ENCODE results near the gene AGRP. TPM values are rescaled to one million over a fixed set of nuclear protein-coding genes. Genes with fewer than 3 reads are reported as not detected.

AGRP gene
- total RNA-seq, 1 donor from 2014 or later = not detected

DNA sequence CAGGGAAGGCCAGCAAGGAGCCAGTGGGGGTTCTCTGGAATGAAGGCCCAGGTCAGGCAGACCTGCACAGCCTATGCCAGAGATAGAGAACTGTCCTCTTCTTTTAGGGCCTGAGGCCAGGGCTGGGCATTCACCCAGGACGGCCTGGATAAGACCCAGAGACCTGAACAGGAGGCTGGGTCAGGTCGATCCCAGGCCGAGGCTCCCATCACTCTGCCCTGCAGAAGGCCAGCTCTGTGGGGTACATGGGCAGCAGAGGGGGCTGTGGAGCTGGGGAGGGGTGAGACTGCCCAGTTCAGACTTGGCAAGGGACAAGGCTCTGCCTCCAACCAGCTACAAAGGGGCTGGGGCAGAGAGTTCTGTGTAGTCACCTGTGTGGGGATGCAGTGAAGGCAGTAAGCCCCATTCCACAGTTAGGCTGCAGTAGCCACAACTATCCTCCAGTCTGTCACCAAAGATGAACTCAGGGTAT is 37.9 kb downstream of the AGRP start:
- no peak for DNase-seq

DNA sequence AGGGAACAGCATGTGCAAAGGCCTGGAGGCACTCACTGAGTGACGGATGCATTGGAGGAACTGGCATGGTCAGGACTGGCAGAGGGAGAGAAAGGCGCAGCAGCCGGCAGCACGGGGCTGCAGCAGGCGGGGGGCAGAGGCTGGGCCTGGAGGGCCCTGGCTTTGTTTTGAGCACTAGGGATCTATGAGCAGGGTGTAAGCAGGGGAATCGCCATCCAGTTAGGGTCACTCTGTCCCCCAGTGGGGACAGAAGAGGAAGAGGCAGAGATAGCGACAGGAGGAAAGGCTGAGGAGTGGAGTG is 38.3 kb downstream of the AGRP start:
- no peak for DNase-seq

DNA sequence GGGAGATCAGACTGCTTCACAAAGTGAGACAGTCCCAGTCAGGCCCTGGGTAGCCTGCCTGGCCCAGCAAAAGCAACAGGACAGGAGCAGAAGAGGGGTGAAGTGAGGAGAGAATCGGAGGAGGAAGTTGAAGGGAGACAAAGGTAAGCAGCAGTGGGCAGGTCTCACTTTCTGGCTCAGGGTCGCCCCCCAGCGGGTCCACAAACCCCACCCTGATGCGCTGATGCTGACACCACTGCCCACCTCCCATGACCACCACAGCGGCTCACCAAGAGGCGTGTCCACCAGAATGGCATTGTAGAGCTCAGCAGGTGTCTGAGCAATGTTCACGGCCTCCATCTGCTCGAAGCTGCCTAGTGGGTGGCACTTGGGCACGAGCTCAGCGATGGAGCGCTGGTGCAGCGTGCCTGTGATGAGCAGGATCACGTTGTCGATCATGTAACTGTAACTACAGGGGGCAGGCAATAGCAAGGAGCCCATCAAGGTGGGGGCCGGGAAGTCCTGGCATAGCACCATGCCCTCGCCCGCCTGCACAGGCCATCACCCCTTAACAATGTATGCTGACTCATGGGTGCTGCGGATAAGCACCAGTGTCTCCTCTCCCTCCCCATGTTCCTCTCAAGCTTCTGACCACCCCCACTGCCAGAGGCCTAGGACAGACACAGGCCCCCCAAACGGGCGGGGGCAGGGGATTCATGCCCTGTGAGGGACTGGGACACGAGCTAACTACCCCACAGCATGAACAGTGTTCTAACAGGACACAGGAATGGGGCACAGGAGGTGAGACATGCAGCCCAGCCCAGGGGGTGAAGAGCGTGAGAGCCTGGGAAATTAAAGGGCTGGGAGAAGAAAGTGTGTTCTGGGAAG is 38.9 kb downstream of the AGRP start:
- DNase-seq = no peak

DNA sequence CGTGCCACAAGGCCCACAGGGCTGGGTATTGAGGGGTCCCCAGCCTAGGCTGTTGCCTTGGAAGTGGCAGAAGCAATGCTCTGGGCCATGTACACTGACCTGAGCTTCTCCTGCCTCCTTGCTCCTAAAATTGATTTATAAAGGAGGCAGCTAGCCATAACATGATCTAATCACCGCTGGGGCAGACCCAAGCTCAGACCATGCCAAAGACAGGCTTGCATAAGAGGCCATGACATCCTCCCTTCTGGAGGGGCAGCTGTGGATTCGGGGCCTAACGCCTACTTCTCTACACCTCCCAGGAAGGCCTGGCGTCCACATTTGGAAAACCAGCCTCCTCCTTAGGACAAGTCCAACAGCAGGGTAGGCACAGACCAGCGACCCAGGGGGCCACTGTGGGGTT is 40.1 kb downstream of the AGRP start:
- no peak for DNase-seq

DNA sequence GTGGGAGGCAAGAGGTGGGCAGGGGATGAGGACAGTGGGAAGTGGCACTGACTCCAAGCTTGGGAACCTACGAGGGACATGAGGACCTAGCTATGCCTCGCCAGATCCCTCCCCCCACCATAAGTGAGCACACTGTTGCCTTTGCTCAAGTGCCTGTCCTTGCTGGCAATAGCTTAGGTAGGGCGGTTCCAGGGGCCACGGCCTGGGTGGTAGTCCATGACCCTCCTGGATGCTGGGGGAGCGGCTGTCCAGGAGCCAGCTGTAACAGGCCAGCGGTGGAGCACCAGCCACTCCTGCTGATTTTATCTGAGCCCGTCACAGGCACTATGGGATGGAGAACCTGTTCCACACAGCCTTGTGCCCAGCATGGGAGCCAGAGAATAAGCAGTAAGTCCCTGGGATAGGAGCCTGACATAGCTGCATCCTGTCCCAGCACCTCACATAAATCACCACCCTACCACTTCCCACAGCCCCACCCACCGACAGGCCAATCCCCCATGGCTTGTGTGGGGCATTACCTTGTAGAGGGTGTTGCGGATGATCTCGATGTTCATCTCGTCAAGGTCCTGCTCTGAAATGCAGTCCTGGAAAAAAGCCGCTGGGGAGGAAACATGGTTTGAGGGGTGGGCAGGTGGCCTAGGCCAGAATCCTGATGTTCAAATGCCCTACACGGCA is 40.6 kb downstream of the AGRP start:
- DNase-seq = no peak

DNA sequence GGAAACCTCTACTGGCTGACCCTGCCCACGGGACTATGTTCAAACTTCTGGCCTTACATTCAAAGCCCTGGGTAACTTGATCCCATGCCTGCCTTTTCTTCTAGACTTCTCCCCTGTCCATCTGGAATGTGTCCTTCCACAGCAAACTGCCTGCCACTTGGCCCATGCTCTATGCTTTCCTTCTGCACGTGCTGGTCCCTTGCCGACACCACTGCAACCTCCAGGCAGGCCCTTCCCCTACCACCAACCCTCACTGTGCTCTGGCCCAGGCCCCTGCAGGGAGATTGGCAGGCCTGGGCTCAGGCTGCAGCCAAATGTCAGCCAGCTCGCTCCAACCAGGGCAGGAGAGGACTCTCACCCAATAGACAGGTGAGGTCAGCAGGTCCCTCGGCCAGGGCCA is 41.4 kb downstream of the AGRP start:
- no peak for DNase-seq

DNA sequence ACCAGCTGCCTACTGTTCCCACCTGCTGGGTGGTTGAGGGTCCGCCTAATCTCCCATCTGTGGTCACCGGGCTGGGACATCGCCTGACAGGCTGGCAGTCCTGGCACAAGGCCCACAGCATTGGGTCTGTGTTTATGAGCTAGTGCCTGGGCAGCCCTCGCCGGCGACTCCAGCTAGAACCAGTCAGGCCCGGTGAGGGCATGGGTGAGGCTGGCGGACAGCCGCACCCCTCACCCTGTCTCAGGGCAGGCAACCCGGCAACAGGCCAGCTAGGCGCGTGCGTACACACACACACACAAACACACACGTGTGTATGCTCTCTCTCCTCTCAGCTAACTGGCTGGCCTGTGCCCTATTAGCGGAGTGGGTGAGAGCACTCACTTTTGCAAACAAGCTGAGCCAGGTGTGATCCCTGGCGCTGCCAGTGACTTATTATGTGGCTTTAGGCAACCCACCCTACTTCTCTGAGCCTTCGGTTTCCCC is 42.0 kb downstream of the AGRP start:
- DNase-seq = no peak

DNA sequence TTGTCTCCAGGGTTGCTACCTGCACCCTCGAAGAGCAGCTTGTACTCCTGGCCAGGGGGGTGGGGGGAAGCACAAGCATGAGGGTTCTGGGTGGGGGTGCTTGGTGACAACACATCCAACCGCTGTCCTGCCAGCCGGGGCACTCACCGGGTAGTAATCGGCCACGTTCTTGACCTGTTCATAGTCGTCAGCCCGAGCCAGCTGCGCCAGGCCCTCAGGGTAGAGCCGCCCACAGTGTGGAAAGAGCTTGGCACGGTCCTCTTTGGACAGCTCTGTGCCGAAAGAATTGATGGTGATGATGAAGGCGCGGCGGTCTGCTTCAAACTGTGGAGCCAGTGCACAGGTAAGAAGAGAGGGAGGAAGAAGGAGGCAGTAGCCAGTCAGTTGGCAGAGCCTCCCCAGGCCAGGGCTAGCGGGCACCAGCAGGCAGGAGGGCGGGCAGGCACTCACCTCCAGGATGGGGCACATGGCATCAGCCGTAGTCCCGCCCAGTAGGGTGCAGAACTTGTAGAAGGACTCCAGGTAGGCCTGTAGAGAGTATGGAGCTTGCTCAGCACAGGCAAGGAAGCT is 44.4 kb downstream of the AGRP start:
- no peak for DNase-seq

DNA sequence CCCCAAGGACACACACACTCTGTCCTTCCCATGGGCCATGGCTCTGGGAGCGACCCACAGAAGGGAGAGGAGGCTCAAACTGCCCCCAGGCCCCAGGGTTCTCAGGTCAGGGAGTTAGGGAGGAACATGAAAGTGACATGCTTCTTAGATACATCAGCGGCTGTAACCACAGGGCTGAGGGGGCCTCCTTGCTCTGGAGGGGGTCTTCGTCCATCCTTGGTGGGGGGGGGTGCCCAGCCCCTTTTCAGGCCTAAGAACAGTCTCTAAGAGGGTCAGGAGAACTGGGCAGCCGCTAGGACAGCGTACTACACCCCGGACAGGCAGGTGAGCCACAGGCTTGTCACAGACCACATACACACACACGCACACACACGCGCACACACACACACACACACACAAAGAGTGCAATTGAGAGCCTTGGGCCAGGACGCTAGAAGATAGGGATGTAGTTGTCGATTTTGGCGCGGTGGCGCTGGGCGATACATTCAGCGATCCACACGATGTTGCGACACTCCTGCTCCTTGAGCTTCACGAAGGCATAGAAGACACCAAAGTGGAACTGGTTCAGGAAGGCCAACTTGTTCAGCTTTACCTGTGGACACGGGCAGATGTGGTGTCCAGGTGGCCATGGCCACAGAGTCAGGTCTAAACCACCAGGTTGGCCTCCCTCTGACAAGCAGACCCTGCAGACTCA is 45.1 kb downstream of the AGRP start:
- DNase-seq = no peak

DNA sequence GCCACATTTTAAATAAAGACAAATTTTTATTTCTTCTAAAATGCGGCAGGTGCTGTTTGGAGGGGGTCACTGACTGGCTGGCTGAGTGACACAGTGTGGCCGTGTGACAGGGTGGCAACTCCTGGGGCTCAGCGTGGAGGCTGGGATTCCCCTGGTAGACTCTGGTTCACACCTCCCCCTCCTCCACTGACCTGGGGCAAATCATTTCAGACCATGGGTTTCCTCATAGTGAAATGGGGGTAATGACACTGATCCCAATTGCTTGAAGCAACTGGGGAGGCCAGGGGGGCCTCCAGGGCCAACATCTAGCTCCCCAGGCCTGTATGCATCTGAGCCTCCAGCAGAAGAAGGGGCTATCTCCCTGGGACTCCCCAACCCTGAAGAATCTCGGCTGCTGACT is 45.8 kb downstream of the AGRP start:
- no peak for DNase-seq

DNA sequence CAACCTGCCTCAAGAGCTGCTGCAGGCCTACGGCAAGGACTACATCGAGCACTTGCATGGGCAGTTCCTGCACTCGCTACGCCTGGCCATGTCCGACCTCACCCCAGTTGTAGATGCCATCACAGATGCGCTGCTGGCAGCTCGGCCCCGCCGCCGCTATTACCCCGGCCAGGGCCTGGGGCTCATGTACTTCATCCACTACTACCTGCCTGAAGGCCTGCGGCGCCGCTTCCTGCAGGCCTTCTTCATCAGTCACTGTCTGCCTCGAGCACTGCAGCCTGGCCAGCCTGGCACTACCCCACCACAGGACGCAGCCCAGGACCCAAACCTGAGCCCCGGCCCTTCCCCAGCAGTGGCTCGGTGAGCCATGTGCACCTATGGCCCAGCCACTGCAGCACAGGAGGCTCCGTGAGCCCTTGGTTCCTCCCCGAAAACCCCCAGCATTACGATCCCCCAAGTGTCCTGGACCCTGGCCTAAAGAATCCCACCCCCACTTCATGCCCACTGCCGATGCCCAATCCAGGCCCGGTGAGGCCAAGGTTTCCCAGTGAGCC is 46.6 kb downstream of the AGRP start:
- no peak for DNase-seq

DNA sequence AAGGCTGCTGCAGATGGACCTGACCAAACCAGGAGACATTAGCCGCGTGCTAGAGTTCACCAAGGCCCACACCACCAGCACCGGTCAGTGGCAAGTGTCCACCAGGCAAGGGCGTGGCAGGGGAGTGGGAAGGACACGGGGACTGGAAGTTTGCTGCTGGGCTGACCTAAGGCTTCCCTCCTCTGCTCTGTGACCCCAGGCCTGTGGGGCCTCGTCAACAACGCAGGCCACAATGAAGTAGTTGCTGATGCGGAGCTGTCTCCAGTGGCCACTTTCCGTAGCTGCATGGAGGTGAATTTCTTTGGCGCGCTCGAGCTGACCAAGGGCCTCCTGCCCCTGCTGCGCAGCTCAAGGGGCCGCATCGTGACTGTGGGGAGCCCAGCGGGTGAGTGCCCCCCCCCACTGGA is 47.6 kb downstream of the AGRP start:
- DNase-seq = no peak

DNA sequence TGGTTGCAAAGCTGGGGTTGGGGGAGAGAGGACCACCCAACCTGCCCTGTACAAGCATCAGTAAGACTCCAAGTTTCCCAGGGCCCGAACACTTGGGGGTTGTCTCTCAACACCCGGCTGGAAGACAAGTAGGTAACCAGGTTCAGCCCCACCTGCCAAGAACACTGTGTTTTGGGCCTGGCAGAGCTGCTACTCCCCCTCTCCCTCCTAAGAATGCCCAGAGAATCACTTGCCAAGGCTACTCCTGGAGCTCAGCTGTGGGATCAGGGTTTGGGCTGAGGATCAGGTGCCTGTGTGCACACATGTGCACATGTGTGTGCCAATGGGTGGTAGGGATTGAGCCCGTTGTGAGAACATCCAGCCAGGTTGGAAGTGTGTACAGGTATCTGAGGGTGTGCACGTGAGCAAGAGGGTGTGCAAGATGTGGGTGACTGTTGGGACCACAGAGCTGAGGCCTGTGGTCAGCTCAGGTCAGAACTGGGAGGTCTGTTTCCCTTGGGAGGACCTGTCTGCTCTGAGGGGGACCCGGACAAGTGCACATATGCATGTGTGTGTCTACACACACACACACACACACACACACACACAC is 50.1 kb downstream of the AGRP start:
- DNase-seq = no peak

Other genes with a start within 250 kb of the AGRP start
- gene FHOD1, start 236.1 kb downstream of the AGRP start, total RNA-seq = 2.5 TPM
- gene SLC9A5, start 234.6 kb downstream of the AGRP start, total RNA-seq = 1.2 TPM
- gene PLEKHG4, start 204.0 kb downstream of the AGRP start, total RNA-seq = 2.3 TPM
- gene KCTD19, start 156.8 kb downstream of the AGRP start, total RNA-seq = 0.31 TPM
- gene LRRC36, start 156.7 kb downstream of the AGRP start, total RNA-seq = 1.4 TPM
- gene TPPP3, start 90.0 kb downstream of the AGRP start, total RNA-seq = 2.3 TPM
- gene ZDHHC1, start 67.1 kb downstream of the AGRP start, total RNA-seq = 2.3 TPM
- not detected for gene HSD11B2, start 52.4 kb downstream of the AGRP start, total RNA-seq
- gene ATP6V0D1, start 2.4 kb downstream of the AGRP start, total RNA-seq = 63.0 TPM
- gene RIPOR1, start 45.3 kb upstream of the AGRP start, total RNA-seq = 26.2 TPM
- gene CTCF, start 79.0 kb upstream of the AGRP start, total RNA-seq = 54.0 TPM
- gene CARMIL2, start 161.6 kb upstream of the AGRP start, total RNA-seq = 3.1 TPM
- 17.6 TPM for gene ACD, start 176.7 kb upstream of the AGRP start, total RNA-seq
- 8.3 TPM for gene PARD6A, start 177.4 kb upstream of the AGRP start, total RNA-seq
- gene ENKD1, start 183.2 kb upstream of the AGRP start, total RNA-seq = 6.2 TPM
- gene C16orf86, start 183.3 kb upstream of the AGRP start, total RNA-seq = 3.1 TPM
- 51.5 TPM for gene GFOD2, start 235.8 kb upstream of the AGRP start, total RNA-seq